AG10803 (cell line): ENCODE measurements around the gene POLR2F.

Experiments
- DNase-seq: peaks from one replicate; pipeline ENCODE4 v3.0.0; 2010; ENCODE audit warnings: low read depth
- H3K4me3 ChIP-seq: 2 replicates; pipeline ENCODE4 v1.5.1; 2011; ENCODE audit warnings: mild to moderate bottlenecking, low read length, control low read depth
- CTCF ChIP-seq: conservative IDR thresholded peaks from 2 replicates; pipeline ENCODE4 v1.5.1; 2011; ENCODE audit warnings: mild to moderate bottlenecking, low read length, control low read depth, inconsistent platforms

Gene POLR2F

GRCh38 chr22:37957232-37957631 is 3.7 kb downstream of the POLR2F start:
- no peak for TF ChIP-seq CTCF
- no peak overlapping the region for H3K4me3 ChIP-seq
- no peak for DNase-seq

GRCh38 chr22:37959231-37959825 is 5.8 kb downstream of the POLR2F start:
- TF ChIP-seq CTCF, result no peak
- DNase-seq, result no peak
- no peak overlapping the region for H3K4me3 ChIP-seq

GRCh38 chr22:37961062-37961461 is 7.6 kb downstream of the POLR2F start:
- no peak for TF ChIP-seq CTCF
- no peak for DNase-seq
- no peak overlapping the region for H3K4me3 ChIP-seq

- DNase-seq, result peak; percentile 29
- no peak for TF ChIP-seq CTCF
- no peak overlapping the region for H3K4me3 ChIP-seq
Observed at GRCh38 chr22:37965940-37966664, 12.6 kb downstream of the POLR2F start.

GRCh38 chr22:37967147-37967546 is 13.6 kb downstream of the POLR2F start:
- H3K4me3 ChIP-seq, result no peak overlapping the region
- no peak for TF ChIP-seq CTCF
- DNase-seq, result no peak

- H3K4me3 ChIP-seq, result no peak overlapping the region
- no peak for TF ChIP-seq CTCF
- DNase-seq, result no peak
Observed at GRCh38 chr22:37967637-37968451, 14.3 kb downstream of the POLR2F start.
